HG03064 (cell line): Measurements from ENCODE around the gene TMEM141.
"Not testable (repeated sequence)": the region's sequence is repeated elsewhere in the genome, so short reads cannot be mapped to it uniquely, and the experiment has no call there.

Experiments
- ATAC-seq: cut with Tn5 transposase; IDR thresholded peaks from one replicate; pipeline ENCODE4 v1.9.1; 2021; ENCODE audit warnings: low read depth; ENCODE audit not compliant: unreplicated experiment

Gene TMEM141

GRCh38 chr9:136769710-136770191 lies 21.4 kb upstream of the TMEM141 start:
- no peak for ATAC-seq

GRCh38 chr9:136771907-136772415 lies 19.2 kb upstream of the TMEM141 start:
- no peak for ATAC-seq

GRCh38 chr9:136773386-136774044 lies 17.6 kb upstream of the TMEM141 start:
- ATAC-seq, result no peak

GRCh38 chr9:136774416-136775045 lies 16.6 kb upstream of the TMEM141 start:
- no peak for ATAC-seq

GRCh38 chr9:136775191-136775590 lies 16.0 kb upstream of the TMEM141 start:
- ATAC-seq, result no peak

GRCh38 chr9:136776947-136777346 lies 14.2 kb upstream of the TMEM141 start:
- ATAC-seq, result no peak

GRCh38 chr9:136777359-136777758 lies 13.8 kb upstream of the TMEM141 start:
- ATAC-seq, result no peak

- no peak for ATAC-seq
These were observed 11.3 kb upstream of the TMEM141 start for GRCh38 chr9:136779808-136780207.

- no peak for ATAC-seq
These were observed 8.7 kb upstream of the TMEM141 start for GRCh38 chr9:136782452-136782851.

GRCh38 chr9:136784249-136784996 lies 6.7 kb upstream of the TMEM141 start:
- ATAC-seq, result no peak

- no peak for ATAC-seq
These were observed 6.2 kb upstream of the TMEM141 start for GRCh38 chr9:136784997-136785361.

GRCh38 chr9:136785565-136786355 lies 5.4 kb upstream of the TMEM141 start:
- ATAC-seq, result not testable (repeated sequence)

GRCh38 chr9:136786451-136786850 lies 4.7 kb upstream of the TMEM141 start:
- ATAC-seq, result no peak

GRCh38 chr9:136786983-136787382 lies 4.2 kb upstream of the TMEM141 start:
- ATAC-seq, result not testable (repeated sequence)

- ATAC-seq, result no peak
These were observed 3.3 kb upstream of the TMEM141 start for GRCh38 chr9:136787690-136788400.

- ATAC-seq, result not testable (repeated sequence)
These were observed 2.3 kb upstream of the TMEM141 start for GRCh38 chr9:136788644-136789522.

- ATAC-seq, result no peak
These were observed 1.6 kb upstream of the TMEM141 start for GRCh38 chr9:136789523-136789937.

- ATAC-seq, result no peak
These were observed 552 bp downstream of the TMEM141 start for GRCh38 chr9:136791516-136792276.
